ENCODE results near the gene KCNK1.

- TF ChIP-seq, protein P1, sequence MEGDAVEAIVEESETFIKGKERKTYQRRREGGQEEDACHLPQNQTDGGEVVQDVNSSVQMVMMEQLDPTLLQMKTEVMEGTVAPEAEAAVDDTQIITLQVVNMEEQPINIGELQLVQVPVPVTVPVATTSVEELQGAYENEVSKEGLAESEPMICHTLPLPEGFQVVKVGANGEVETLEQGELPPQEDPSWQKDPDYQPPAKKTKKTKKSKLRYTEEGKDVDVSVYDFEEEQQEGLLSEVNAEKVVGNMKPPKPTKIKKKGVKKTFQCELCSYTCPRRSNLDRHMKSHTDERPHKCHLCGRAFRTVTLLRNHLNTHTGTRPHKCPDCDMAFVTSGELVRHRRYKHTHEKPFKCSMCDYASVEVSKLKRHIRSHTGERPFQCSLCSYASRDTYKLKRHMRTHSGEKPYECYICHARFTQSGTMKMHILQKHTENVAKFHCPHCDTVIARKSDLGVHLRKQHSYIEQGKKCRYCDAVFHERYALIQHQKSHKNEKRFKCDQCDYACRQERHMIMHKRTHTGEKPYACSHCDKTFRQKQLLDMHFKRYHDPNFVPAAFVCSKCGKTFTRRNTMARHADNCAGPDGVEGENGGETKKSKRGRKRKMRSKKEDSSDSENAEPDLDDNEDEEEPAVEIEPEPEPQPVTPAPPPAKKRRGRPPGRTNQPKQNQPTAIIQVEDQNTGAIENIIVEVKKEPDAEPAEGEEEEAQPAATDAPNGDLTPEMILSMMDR (IDR thresholded peaks at IDR 0.05) = no peak
- no peak for TF ChIP-seq POLR2A (IDR thresholded peaks at IDR 0.05)
Observed at GRCh38 chr1:233566886-233567285, 47.0 kb upstream of the KCNK1 start.
